IMR-90 (cell line): ENCODE results near the gene CD244.

ENCODE experiments used
- BHLHE40 ChIP-seq: fragments of 150-350 bp; IDR thresholded peaks from 2 replicates; pipeline ENCODE4 v1.6.1; 2016; ENCODE audit warnings: mild to moderate bottlenecking, low read depth, low read length
- CEBPB ChIP-seq: IDR thresholded peaks from 2 replicates; pipeline ENCODE4 v1.6.1; 2012; ENCODE audit warnings: low read depth, low read length, improper control_type of control experiment
- CHD1 ChIP-seq: IDR thresholded peaks from 2 replicates; pipeline ENCODE4 v1.6.1; 2012; ENCODE audit warnings: low read depth, low read length, improper control_type of control experiment
- MXI1 ChIP-seq: IDR thresholded peaks from 2 replicates; pipeline ENCODE4 v1.6.1; 2012; ENCODE audit warnings: low read depth, mild to moderate bottlenecking, low read length, moderate library complexity, borderline replicate concordance
- NFE2L2 ChIP-seq: fragments of 150-350 bp; IDR thresholded peaks from 2 replicates; pipeline ENCODE4 v1.6.1; 2016; ENCODE audit warnings: low read depth, mild to moderate bottlenecking, low read length
- POLR2A ChIP-seq: IDR thresholded peaks from 2 replicates; pipeline ENCODE4 v1.6.1; 2012; ENCODE audit warnings: mild to moderate bottlenecking, low read depth, low read length
- RAD21 ChIP-seq: IDR thresholded peaks from 2 replicates; pipeline ENCODE4 v1.6.1; 2012; ENCODE audit warnings: low read length, improper control_type of control experiment
- TF ChIP-seq, protein P1 (sequence below): conservative IDR thresholded peaks from 2 replicates; pipeline ENCODE4 v1.5.1; 2012; ENCODE audit warnings: mild to moderate bottlenecking, low read depth, low read length, improper control_type of control experiment
- TF ChIP-seq, protein P2 (sequence below): fragments of 150-350 bp; IDR thresholded peaks from 2 replicates; pipeline ENCODE4 v1.6.1; 2017; ENCODE audit warnings: mild to moderate bottlenecking, antibody characterized with exemption, low read length, low read depth

DNA sequence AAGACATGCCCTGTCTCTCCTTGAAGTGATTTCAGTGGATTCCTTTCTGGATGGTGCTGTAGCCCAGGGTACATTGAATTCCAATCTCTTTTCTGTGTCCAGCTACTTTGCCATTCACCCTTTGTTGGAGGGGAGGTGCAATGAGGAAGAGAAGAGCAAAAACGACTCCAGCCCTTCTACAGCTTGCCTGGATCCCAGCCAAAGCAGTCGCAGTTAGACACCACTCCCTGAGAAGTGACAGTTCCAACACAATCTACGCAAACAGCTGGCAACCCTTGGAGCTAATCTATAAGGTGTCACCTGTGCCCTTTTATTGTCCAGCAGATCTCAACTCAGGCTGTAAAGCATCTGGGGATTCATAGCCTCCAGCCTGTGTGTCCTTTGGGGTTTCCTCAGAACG is 4.6 kb downstream of the CD244 start:
- TF ChIP-seq CEBPB (no peak), MXI1 (no peak), POLR2A (no peak), NFE2L2 (no peak), CHD1 (no peak), RAD21 (no peak), BHLHE40 (no peak)
- TF ChIP-seq, protein P1, sequence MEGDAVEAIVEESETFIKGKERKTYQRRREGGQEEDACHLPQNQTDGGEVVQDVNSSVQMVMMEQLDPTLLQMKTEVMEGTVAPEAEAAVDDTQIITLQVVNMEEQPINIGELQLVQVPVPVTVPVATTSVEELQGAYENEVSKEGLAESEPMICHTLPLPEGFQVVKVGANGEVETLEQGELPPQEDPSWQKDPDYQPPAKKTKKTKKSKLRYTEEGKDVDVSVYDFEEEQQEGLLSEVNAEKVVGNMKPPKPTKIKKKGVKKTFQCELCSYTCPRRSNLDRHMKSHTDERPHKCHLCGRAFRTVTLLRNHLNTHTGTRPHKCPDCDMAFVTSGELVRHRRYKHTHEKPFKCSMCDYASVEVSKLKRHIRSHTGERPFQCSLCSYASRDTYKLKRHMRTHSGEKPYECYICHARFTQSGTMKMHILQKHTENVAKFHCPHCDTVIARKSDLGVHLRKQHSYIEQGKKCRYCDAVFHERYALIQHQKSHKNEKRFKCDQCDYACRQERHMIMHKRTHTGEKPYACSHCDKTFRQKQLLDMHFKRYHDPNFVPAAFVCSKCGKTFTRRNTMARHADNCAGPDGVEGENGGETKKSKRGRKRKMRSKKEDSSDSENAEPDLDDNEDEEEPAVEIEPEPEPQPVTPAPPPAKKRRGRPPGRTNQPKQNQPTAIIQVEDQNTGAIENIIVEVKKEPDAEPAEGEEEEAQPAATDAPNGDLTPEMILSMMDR: no peak
- TF ChIP-seq, protein P2, sequence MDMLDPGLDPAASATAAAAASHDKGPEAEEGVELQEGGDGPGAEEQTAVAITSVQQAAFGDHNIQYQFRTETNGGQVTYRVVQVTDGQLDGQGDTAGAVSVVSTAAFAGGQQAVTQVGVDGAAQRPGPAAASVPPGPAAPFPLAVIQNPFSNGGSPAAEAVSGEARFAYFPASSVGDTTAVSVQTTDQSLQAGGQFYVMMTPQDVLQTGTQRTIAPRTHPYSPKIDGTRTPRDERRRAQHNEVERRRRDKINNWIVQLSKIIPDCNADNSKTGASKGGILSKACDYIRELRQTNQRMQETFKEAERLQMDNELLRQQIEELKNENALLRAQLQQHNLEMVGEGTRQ: no peak
